GM12872 (cell line): ENCODE results near the gene ZNF775.

Source experiments
- TF ChIP-seq, protein P1 (sequence below): IDR thresholded peaks from 3 replicates; pipeline ENCODE4 v1.5.1; 2011; ENCODE audit warnings: low read depth, mild to moderate bottlenecking, low read length, moderate library complexity; ENCODE audit not compliant: insufficient read depth

Gene ZNF775

GRCh38 chr7:150397346-150398107 is 18.4 kb downstream of the ZNF775 start:
- TF ChIP-seq, protein P1, sequence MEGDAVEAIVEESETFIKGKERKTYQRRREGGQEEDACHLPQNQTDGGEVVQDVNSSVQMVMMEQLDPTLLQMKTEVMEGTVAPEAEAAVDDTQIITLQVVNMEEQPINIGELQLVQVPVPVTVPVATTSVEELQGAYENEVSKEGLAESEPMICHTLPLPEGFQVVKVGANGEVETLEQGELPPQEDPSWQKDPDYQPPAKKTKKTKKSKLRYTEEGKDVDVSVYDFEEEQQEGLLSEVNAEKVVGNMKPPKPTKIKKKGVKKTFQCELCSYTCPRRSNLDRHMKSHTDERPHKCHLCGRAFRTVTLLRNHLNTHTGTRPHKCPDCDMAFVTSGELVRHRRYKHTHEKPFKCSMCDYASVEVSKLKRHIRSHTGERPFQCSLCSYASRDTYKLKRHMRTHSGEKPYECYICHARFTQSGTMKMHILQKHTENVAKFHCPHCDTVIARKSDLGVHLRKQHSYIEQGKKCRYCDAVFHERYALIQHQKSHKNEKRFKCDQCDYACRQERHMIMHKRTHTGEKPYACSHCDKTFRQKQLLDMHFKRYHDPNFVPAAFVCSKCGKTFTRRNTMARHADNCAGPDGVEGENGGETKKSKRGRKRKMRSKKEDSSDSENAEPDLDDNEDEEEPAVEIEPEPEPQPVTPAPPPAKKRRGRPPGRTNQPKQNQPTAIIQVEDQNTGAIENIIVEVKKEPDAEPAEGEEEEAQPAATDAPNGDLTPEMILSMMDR, result no peak

- TF ChIP-seq, protein P1, result no peak
These were observed 19.2 kb downstream of the ZNF775 start for GRCh38 chr7:150398108-150398964.

DNA sequence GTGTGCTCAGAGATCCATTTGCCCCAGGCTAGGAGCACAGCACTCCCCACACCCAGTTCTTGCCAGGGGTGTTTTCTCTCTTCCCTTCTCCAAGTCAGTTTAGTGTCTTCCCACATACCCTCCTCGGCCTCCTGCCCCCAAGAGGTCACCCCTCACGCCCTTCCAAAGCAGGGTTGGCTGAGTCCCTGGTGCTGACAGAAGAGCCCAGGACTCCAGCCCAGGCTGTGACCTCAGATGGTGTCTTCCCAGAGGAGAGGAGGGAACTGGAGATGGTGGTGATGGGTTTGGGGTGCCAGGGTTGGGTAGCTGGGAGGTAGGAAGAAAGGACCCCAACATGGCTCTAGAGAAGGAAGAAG is 19.8 kb downstream of the ZNF775 start:
- TF ChIP-seq, protein P1, result no peak

- TF ChIP-seq, protein P1, result no peak
These were observed 20.4 kb downstream of the ZNF775 start for GRCh38 chr7:150399421-150400007.

DNA sequence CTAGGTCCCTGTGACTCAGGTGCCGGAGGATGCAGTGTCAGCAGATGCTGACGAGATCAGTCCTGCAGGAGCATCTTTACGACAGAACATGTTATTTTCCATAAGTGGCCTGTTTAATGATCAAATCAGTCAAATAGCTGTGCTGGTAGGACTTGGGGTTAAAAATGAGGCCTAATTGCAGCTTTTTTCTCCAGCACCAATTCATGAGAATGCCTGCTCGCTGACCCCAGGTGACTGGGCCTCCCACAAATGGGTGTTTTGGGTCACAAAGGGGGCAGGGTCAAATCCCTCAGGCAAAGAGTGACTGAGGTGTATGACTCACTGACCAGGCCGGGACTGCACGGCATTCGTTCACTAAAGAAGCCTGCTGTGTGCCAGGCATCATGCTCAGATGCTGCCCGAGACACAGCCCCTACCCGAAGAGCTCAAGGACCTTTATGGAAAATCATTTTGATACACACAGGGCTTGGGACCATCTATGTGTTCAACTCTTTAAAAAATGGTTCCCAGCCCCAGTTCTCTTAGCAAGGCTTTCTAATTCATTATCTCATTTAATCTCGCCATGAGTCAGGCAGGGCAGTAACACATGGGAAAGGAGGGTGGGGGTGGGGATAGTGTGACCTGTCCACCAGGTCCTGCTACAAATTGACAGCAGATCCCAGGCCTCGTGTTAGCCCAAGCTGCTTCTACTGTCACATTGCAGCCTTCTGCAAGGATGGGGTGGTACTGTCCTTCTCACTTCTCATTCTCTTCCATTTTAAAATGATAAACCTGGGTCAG is 21.1 kb downstream of the ZNF775 start:
- TF ChIP-seq, protein P1, result no peak

DNA sequence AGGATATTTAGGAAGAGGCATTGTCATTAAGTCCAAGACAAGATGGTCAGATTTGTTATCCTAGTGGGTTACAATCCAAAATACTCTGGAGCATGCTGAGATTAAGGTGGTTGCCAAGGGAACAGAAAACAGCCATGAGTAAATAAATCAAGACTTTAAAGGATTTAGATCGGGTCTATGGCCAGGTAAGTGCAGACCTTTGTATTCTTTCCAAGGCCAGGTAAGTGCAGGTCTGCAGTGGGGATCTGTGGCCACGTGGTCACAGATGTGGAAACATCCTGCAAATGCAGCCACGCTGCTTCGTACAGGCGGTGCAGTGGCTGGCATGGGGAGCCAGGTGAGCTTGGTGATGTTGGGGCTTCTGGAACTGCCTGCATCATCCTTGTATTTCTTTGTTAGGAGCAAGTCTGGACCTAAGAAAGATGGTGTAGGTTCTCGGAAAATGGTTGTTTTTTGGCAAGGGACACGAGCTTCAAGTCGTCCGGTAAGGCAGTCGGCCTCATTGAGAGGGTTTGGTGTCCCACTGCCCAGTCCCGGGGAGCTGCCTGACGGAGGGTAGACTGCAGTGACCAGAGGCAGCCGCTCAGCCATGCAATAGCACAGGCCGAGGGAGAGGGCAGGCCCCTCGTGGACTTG is 21.8 kb downstream of the ZNF775 start:
- TF ChIP-seq, protein P1, result no peak

- TF ChIP-seq, protein P1, result no peak
These were observed 22.3 kb downstream of the ZNF775 start for GRCh38 chr7:150401424-150401790.
